ENCODE measurements around the gene TNFSF12.

The TNFSF12 gene

GRCh38 chr17:7561028-7561575 lies 12.2 kb downstream of the TNFSF12 start:
- DNase-seq = peak; percentile 78 to 96 (median 89)
- intact Hi-C loops (cut with DNase I) = loop anchor here (2.0 kb wide), 2 partner anchors 46 to 124 kb away; no protein-coding TSS in a partner anchor

DNA sequence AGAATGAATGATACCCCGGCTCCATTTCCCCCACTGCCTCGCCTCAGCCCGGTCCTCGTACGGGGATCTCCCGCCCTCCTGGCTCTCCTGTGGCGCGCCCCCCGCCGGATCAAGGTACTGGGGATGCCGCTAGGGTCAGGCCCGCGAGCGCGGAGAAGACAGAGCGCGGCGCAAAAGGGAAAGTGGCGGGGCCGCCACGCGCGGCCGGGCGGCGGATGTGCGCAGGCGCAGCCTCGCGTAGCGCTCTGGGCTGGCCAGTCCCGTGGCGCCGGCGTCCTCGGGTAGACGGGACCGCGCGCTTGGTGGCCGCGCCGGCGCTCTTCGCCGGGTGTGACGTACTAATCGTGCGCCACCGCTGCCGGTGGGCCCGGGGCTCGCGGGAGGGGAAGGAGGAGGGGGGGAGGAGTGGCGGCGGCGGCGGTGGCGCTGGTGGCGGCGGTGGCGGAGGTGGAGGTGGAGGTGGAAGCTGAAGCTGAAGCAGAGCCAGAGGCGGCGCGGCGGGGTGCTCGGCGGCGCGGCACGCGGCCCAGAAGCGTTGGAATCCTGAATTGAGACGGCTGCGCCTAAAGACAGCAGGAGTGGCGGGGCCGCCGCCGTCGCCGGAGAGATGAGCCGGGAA lies 12.8 kb downstream of the TNFSF12 start, which contains the start of gene SENP3:
Gene SENP3 (plus strand): TSS at position 331 of the 619 bp plus-strand sequence. CDS start 1,158 bp downstream, outside the sequence.
- intact Hi-C loops (cut with DNase I) = loop anchor here (2.0 kb wide), 2 partner anchors 47 to 125 kb away; no protein-coding TSS in a partner anchor
- peak; percentile 66 to 96 (median 90) for DNase-seq

- no peak for DNase-seq
- intact Hi-C loops (cut with DNase I) = no loop called here
These were observed 13.3 kb downstream of the TNFSF12 start for GRCh38 chr17:7562208-7562605.

GRCh38 chr17:7563115-7563869 lies 14.4 kb downstream of the TNFSF12 start:
- intact Hi-C loops (cut with DNase I) = no loop called here
- no peak for DNase-seq

DNA sequence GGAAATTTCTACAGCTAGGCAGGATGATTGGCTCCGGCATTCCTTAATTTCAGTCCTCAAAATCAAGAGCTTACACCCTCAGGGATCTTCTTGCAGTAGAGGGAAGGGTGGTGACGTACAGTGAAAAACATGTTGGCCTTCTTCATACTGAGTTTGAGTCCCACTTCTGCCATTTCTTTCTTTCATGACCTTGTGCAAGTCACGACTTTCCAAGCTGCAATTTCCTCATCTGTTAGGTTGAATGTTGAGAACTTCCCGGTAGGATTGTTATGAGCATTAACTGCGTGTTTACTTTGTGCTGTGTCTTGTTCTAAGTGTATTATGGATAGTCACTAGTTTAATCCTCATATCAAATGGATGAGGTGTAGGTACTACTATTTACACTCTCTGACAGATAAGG lies 20.7 kb downstream of the TNFSF12 start:
- no peak for DNase-seq
- intact Hi-C loops (cut with DNase I) = no loop called here

DNA sequence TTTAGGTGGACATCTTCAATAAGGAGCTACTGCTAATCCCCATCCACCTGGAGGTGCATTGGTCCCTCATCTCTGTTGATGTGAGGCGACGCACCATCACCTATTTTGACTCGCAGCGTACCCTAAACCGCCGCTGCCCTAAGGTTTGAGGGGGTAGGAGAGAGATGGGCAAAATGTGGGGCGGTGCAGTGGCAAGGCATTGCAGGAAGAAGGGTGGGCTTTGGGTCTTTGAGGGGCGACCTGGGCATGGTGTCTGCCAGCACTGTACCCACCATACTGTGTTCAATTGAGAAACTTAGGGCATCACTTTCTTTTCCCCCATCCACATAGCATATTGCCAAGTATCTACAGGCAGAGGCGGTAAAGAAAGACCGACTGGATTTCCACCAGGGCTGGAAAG lies 21.5 kb downstream of the TNFSF12 start:
- no peak for DNase-seq
- intact Hi-C loops (cut with DNase I) = loop anchor here (10.0 kb wide), 1 partner anchor 216 kb away; the partner anchor contains the start of genes KCTD11 and TMEM95

DNA sequence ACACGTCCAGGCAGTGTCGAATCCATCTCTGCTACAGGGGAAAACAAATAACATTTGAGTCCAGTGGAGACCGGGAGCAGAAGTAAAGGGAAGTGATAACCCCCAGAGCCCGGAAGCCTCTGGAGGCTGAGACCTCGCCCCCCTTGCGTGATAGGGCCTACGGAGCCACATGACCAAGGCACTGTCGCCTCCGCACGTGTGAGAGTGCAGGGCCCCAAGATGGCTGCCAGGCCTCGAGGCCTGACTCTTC lies 23.4 kb downstream of the TNFSF12 start:
- DNase-seq = no peak
- intact Hi-C loops (cut with DNase I) = loop anchor here (10.0 kb wide), 1 partner anchor 217 kb away; the partner anchor contains the start of genes KCTD11 and TMEM95

GRCh38 chr17:7572588-7573323 lies 23.9 kb downstream of the TNFSF12 start:
- intact Hi-C loops (cut with DNase I) = loop anchor here (10.0 kb wide), 1 partner anchor 218 kb away; the partner anchor contains the start of genes KCTD11 and TMEM95
- DNase-seq = peak; percentile 98 to 100 (median 100)

DNA sequence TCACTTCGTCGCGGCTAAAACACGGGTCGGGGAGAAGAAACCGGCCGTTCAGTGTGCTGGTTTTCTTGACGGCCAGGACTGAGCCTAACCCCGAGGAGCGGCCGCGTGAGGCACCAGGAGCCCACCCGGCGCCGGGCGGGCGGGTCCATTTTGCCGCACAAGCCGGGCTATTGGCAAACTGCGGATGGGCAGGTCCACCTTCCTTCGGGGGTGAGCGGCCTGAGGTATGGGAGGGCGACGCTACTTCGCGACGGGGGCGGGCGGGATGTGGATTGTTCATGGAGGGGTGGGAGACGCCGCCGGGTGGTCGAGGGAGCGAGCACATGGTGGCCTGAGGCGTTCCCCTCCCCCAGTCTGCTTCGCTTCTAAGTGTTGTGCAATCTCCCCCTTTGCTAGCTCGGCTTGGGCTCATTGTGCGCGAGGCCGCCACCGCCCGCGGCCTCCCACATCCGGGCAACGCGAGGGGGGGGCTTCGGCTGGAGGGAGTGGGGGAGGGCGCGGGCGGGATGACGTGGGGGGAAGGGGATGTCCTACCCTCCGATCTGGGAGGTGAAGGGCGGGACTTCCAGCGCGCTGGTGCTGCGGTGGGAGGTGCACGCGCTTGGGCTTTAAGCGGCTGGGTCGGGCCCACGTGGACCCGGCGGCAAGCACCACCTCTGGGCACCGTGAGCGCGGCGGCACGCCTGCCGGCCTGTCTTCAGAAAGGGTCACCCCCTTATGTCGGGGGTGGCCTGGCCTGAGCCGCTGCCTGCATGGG lies 24.6 kb downstream of the TNFSF12 start:
- peak; percentile 76 to 95 (median 89) for DNase-seq
- intact Hi-C loops (cut with DNase I) = loop anchor here (10.0 kb wide), 1 partner anchor 219 kb away; the partner anchor contains the start of genes KCTD11 and TMEM95

GRCh38 chr17:7574176-7574953 lies 25.5 kb downstream of the TNFSF12 start:
- DNase-seq = no peak
- intact Hi-C loops (cut with DNase I) = loop anchor here (10.0 kb wide), 1 partner anchor 220 kb away; the partner anchor contains the start of genes KCTD11 and TMEM95

- intact Hi-C loops (cut with DNase I) = loop anchor here (10.0 kb wide), 1 partner anchor 221 kb away; the partner anchor contains the start of genes KCTD11 and TMEM95
- DNase-seq = no peak
These were observed 26.6 kb downstream of the TNFSF12 start for GRCh38 chr17:7575481-7575883.

- DNase-seq = no peak
- intact Hi-C loops (cut with DNase I) = loop anchor here (10.0 kb wide), 1 partner anchor 221 kb away; the partner anchor contains the start of genes KCTD11 and TMEM95
These were observed 27.1 kb downstream of the TNFSF12 start for GRCh38 chr17:7575959-7576358.

- no peak for DNase-seq
- intact Hi-C loops (cut with DNase I) = loop anchor here (10.0 kb wide), 1 partner anchor 222 kb away; the partner anchor contains the start of genes KCTD11 and TMEM95
These were observed 27.6 kb downstream of the TNFSF12 start for GRCh38 chr17:7576432-7576937.

GRCh38 chr17:7577327-7578199 lies 28.7 kb downstream of the TNFSF12 start:
- intact Hi-C loops (cut with DNase I) = loop anchor here (10.0 kb wide), 1 partner anchor 223 kb away; the partner anchor contains the start of genes KCTD11 and TMEM95
- no peak for DNase-seq

GRCh38 chr17:7579001-7579833 lies 30.4 kb downstream of the TNFSF12 start, which contains the start of gene CD68:
CD68 (plus strand) TSS chr17:7579638; CDS start chr17:7579678, 40 bp downstream.
- peak in 21 of 42 donors; percentile 24 to 84 (median 54) for DNase-seq
- intact Hi-C loops (cut with DNase I) = loop anchor here (10.0 kb wide), 1 partner anchor 224 kb away; the partner anchor contains the start of genes KCTD11 and TMEM95

Data from head of caudate nucleus (tissue), 42 donors.